Measurements from ENCODE around the gene BLCAP.
"Not testable (repeated sequence)": the region's sequence is repeated elsewhere in the genome, so short reads cannot be mapped to it uniquely, and the experiment has no call there.

BLCAP gene

DNA sequence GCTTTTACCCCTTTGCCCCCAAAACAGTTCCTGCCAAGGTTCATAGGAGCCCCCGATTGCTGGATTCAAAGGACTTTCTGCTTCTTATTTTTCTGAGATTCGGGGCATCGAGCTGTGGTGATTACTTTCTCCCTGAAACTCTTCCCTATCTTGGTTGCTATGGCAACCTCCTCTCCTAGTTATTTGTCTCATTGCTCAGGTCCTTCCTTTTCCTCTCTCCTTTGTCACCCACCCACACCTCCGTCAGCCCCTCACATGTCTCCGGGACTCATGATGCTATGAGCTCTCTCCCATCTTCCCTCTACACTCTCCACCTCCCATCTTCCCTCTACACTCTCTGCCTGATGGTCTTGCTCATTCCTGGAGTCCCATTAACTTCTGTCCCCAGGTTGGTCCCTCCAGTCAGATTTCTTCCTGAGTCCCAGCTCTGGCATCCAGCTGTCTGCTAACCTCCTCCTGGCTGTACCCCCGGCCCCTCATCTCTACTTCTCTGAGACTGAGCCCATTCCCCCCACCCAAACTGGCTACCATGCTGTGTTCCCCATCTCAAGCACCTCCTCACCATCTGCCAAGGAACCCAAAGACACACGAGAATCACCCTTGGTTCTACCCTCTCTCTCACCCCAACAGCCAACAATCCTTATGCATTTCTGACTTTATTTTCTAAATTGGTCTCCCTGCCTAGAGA lies 36.9 kb downstream of the BLCAP start:
- Histone ChIP-seq H3K4me1 (ENCODE audit: insufficient read depth, low read length) (0 out of 2 replicates have a peak, but pooled peaks cover 4% of the 10 kb centered on the region), H3K4me3 (ENCODE audit: low read length) (no peak overlapping the region), H3K36me3 (ENCODE audit: insufficient read depth, low read depth, low read length) (no peaks in the 10 kb centered on the region), H3K27me3 (ENCODE audit: insufficient read depth, low read length) (no peaks in the 10 kb centered on the region), H3K9ac (ENCODE audit: low read depth, low read length) (no peak overlapping the region), H3K9me3 (ENCODE audit: insufficient read depth, low read depth, low read length) (no peaks in the 10 kb centered on the region), H3K27ac (ENCODE audit: low read length) (no peak overlapping the region)

DNA sequence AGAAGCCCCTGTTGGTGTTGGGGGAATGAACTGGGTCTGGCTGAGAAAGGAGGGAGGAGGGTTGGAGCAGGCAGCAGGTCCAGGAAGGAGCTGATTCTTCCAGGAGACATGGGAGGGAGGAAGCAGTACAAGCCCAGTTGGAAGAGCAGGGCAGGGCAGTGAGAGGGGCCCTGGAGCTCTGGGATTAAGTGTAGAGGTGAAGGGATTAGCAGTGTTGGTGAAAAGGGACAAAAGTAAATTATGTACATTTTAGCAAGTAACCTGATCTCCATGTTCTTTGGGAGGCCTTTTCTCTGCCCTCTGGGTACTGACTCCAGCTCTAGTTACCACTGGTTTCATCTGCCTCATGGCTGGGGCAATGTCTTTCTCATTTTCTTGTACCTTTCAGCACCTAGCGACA lies 41.5 kb downstream of the BLCAP start:
- not testable (repeated sequence) for H3K9ac ChIP-seq (ENCODE audit: low read depth, low read length); H3K27me3 ChIP-seq (ENCODE audit: insufficient read depth, low read length); H3K4me1 ChIP-seq (ENCODE audit: insufficient read depth, low read length); H3K27ac ChIP-seq (ENCODE audit: low read length); H3K4me3 ChIP-seq (ENCODE audit: low read length); H3K9me3 ChIP-seq (ENCODE audit: insufficient read depth, low read depth, low read length); H3K36me3 ChIP-seq (ENCODE audit: insufficient read depth, low read depth, low read length)

DNA sequence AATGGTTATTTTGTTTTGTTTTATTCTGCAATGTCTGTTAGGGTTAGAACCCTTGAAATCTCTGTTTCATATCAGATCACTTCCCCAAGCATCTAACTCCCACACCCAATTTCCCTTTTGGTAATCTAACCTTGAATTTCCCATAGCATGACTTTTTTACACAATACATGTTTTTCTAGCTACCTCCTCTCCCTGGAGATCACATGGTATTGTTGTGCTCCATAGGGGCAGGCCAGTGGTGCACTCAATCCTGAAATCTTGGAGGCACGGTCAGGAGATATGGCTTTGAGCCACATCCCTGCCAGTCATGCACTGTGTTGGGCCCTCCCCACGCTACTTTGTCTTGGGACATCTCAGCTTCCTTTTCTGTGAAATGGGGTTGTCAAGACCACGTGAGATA lies 43.3 kb downstream of the BLCAP start:
- no peak overlapping the region for H3K27ac ChIP-seq (ENCODE audit: low read length)
- no peak overlapping the region for H3K4me3 ChIP-seq (ENCODE audit: low read length)
- H3K9ac ChIP-seq (ENCODE audit: low read depth, low read length), result no peak overlapping the region
- H3K36me3 ChIP-seq (ENCODE audit: insufficient read depth, low read depth, low read length), result no peaks in the 10 kb centered on the region
- peaks cover 9% of the 10 kb centered on the region for H3K9me3 ChIP-seq (ENCODE audit: insufficient read depth, low read depth, low read length)
- no peaks in the 10 kb centered on the region for H3K27me3 ChIP-seq (ENCODE audit: insufficient read depth, low read length)
- 0 out of 2 replicates have a peak, but pooled peaks cover 4% of the 10 kb centered on the region for H3K4me1 ChIP-seq (ENCODE audit: insufficient read depth, low read length)

DNA sequence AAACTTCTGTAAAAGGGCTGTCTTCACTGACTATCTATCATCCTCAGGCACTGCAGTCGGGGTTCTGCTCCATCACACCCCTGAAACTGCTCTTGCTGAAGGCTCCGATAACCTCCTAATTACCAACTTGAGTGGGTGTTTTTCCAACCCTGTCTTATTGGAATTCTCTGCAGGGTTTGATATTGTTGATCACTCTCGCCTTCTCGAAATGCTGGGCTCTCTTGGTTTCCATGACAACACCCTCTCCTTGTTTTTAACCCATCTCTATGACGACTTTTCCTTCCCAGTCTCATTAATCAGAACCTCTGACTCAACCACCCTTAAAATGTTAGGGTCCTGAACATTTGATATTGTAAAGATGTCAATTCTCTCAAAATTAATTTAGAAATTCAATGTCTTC lies 46.1 kb downstream of the BLCAP start:
- H3K27me3 ChIP-seq (ENCODE audit: insufficient read depth, low read length), result no peaks in the 10 kb centered on the region
- H3K27ac ChIP-seq (ENCODE audit: low read length), result no peak overlapping the region
- no peak overlapping the region for H3K4me3 ChIP-seq (ENCODE audit: low read length)
- no peak overlapping the region for H3K9ac ChIP-seq (ENCODE audit: low read depth, low read length)
- H3K4me1 ChIP-seq (ENCODE audit: insufficient read depth, low read length), result 0 out of 2 replicates have a peak, but pooled peaks cover 2% of the 10 kb centered on the region
- peaks cover 9% of the 10 kb centered on the region for H3K9me3 ChIP-seq (ENCODE audit: insufficient read depth, low read depth, low read length)
- no peaks in the 10 kb centered on the region for H3K36me3 ChIP-seq (ENCODE audit: insufficient read depth, low read depth, low read length)

DNA sequence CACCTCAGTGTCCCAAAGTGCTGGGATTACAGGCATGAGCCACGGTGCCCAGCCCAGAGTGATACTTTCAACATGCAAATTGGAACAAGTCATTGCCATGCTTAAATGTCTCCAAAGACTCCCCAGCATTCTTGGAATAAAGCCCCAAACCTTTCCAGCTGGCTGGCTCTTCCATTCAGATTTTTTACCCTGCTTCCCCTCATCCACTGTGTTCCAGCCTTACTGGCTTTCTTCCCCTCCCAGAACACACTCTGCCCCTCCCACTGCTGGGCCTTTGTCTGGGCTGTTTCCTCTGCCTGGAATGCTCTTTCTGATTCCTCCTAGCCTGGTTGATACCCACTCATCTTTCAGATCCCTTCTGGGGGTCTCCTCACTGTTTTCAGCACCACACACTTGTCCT lies 46.8 kb downstream of the BLCAP start:
- Histone ChIP-seq H3K27ac (ENCODE audit: low read length) (no peak overlapping the region), H3K4me3 (ENCODE audit: low read length) (no peak overlapping the region), H3K4me1 (ENCODE audit: insufficient read depth, low read length) (no peaks in the 10 kb centered on the region), H3K36me3 (ENCODE audit: insufficient read depth, low read depth, low read length) (no peaks in the 10 kb centered on the region), H3K9me3 (ENCODE audit: insufficient read depth, low read depth, low read length) (peaks cover 9% of the 10 kb centered on the region), H3K27me3 (ENCODE audit: insufficient read depth, low read length) (no peaks in the 10 kb centered on the region), H3K9ac (ENCODE audit: low read depth, low read length) (no peak overlapping the region)

DNA sequence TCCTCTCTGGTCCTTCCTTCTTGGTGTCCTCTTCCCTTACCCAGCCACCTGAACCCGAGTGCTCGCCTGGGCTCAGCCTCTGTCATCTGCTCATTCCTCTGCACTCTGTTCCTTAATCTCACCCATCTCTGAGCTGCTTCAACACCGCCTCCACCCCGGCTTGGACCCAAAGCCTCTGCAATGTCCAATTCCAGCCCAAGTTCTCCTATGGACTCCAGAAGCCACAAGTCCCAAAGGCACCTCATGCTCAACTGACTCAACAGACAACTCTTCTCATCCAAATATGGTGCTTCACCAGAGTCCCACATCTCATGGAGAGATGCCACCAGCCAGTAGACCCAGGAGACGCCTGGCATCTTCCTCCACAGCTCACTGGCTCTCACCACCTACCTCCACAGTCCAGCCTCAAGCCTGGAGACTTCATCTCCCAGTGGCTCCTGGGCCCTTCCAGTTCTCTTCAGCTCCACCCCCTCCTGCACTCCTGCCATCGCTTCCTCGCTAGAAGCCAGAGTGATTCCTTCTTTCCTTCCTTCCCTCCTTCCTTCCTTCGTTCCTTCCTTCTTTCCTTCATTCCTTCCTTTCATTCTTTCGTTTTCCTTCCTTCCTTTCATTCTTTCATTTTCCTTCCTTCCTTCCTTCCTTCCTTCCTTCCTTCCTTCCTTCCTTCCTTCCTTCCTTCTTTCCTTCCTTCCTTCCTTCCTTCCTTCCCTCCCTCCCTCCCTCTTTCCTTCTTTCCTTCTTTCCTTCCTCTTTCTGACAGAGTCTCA lies 47.6 kb downstream of the BLCAP start:
- Histone ChIP-seq H3K27me3 (ENCODE audit: insufficient read depth, low read length) (no peaks in the 10 kb centered on the region), H3K36me3 (ENCODE audit: insufficient read depth, low read depth, low read length) (no peaks in the 10 kb centered on the region), H3K27ac (ENCODE audit: low read length) (no peak overlapping the region), H3K4me1 (ENCODE audit: insufficient read depth, low read length) (no peaks in the 10 kb centered on the region), H3K4me3 (ENCODE audit: low read length) (no peak overlapping the region), H3K9me3 (ENCODE audit: insufficient read depth, low read depth, low read length) (peaks cover 9% of the 10 kb centered on the region), H3K9ac (ENCODE audit: low read depth, low read length) (no peak overlapping the region)

DNA sequence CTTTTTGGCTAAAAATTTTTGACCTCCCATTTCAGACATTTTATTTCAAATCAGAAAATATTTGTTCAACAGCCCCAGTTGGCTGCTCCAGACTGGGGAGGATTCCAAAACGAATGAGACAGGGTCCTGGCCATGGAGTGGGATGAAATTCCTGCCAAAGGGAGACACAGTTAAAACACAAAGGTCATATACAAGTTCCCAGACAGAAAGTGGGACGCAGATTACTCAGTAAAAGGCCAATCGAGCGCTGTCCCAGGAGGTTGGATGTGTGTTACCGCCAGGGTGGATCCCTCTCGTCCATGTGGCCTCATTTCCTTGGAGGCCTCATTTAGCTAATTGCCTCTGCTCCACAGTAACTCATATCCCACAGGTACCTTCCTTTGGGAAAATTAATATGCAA lies 48.4 kb downstream of the BLCAP start:
- no peaks in the 10 kb centered on the region for H3K27me3 ChIP-seq (ENCODE audit: insufficient read depth, low read length)
- peaks cover 9% of the 10 kb centered on the region for H3K9me3 ChIP-seq (ENCODE audit: insufficient read depth, low read depth, low read length)

DNA sequence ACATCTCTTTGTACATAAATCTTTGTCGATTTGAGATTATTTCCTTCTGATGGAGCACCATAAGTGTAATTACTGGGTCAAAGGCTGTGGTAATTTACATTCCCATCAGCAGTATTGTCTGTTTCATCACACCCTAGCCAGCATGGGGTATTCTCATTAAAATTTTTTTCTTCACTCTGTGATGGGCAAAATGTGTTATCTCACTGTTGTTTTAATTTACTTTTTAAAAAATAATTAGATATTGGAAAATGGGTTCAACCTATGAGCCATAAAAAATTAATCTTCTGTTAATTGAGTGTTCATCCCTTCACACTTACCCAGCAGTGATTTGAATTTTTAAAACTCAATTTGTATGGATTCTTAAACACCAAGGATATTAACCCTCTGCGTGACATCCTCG lies 50.6 kb downstream of the BLCAP start:
- no peaks in the 10 kb centered on the region for H3K4me1 ChIP-seq (ENCODE audit: insufficient read depth, low read length)
- H3K27me3 ChIP-seq (ENCODE audit: insufficient read depth, low read length), result no peaks in the 10 kb centered on the region
- no peak overlapping the region for H3K27ac ChIP-seq (ENCODE audit: low read length)

More for the DNA sequence above, 48.4 kb downstream of the BLCAP start:
- H3K9ac ChIP-seq (ENCODE audit: low read depth, low read length), result no peak overlapping the region
- H3K27ac ChIP-seq (ENCODE audit: low read length), result no peak overlapping the region
- no peaks in the 10 kb centered on the region for H3K36me3 ChIP-seq (ENCODE audit: insufficient read depth, low read depth, low read length)
- H3K4me1 ChIP-seq (ENCODE audit: insufficient read depth, low read length), result no peaks in the 10 kb centered on the region
- no peak overlapping the region for H3K4me3 ChIP-seq (ENCODE audit: low read length)

DNA sequence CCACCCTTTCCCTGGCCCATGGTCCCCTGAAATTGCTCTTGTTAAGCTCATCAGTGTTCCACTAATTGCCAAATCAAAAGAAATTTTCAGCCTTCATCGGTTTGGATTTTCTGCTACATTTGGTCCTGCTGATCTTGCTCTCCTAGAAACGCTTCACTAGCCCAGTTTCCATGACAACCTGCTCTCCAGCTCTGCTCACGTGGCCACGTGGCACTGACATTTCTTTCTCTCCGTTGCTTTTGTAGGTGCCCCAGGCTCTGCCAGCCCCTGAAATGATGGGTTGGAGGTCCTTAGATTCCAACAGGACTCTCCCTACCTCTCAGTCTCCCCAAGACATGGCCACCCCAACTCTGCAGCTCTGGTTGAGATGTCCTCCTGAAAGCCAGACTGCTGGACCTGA lies 52.4 kb downstream of the BLCAP start:
- Histone ChIP-seq H3K4me1 (ENCODE audit: insufficient read depth, low read length) (no peaks in the 10 kb centered on the region), H3K27me3 (ENCODE audit: insufficient read depth, low read length) (no peaks in the 10 kb centered on the region), H3K9ac (ENCODE audit: low read depth, low read length) (no peak overlapping the region), H3K36me3 (ENCODE audit: insufficient read depth, low read depth, low read length) (no peaks in the 10 kb centered on the region), H3K4me3 (ENCODE audit: low read length) (no peak overlapping the region), H3K27ac (ENCODE audit: low read length) (no peak overlapping the region), H3K9me3 (ENCODE audit: insufficient read depth, low read depth, low read length) (no peaks in the 10 kb centered on the region)

More for the DNA sequence above, 50.6 kb downstream of the BLCAP start:
- no peak overlapping the region for H3K4me3 ChIP-seq (ENCODE audit: low read length)
- peaks cover 5% of the 10 kb centered on the region for H3K9me3 ChIP-seq (ENCODE audit: insufficient read depth, low read depth, low read length)
- no peaks in the 10 kb centered on the region for H3K36me3 ChIP-seq (ENCODE audit: insufficient read depth, low read depth, low read length)
- no peak overlapping the region for H3K9ac ChIP-seq (ENCODE audit: low read depth, low read length)

DNA sequence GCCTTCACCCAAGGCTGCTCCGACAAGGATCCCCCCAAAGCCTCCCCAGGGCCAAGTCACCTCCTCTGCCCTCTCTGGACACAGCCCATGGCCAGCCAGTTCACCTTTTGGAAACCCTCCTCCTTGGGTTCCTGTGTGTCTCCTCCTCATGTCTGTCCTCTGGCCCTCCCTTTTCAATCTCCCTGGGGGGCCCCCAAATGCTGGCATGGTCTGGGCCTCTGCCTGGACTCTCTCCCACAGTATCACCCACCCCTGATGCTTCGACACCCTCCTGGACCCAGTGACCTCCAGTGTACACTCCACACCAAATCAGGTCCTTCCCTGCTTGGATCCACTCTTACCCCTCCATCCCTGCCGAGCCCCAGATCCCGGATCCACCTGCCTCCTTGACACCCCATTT lies 53.3 kb downstream of the BLCAP start:
- no peaks in the 10 kb centered on the region for H3K9me3 ChIP-seq (ENCODE audit: insufficient read depth, low read depth, low read length)
- no peak overlapping the region for H3K9ac ChIP-seq (ENCODE audit: low read depth, low read length)
- H3K4me1 ChIP-seq (ENCODE audit: insufficient read depth, low read length), result no peaks in the 10 kb centered on the region
- no peak overlapping the region for H3K4me3 ChIP-seq (ENCODE audit: low read length)
- H3K27ac ChIP-seq (ENCODE audit: low read length), result no peak overlapping the region
- H3K27me3 ChIP-seq (ENCODE audit: insufficient read depth, low read length), result no peaks in the 10 kb centered on the region
- H3K36me3 ChIP-seq (ENCODE audit: insufficient read depth, low read depth, low read length), result no peaks in the 10 kb centered on the region

DNA sequence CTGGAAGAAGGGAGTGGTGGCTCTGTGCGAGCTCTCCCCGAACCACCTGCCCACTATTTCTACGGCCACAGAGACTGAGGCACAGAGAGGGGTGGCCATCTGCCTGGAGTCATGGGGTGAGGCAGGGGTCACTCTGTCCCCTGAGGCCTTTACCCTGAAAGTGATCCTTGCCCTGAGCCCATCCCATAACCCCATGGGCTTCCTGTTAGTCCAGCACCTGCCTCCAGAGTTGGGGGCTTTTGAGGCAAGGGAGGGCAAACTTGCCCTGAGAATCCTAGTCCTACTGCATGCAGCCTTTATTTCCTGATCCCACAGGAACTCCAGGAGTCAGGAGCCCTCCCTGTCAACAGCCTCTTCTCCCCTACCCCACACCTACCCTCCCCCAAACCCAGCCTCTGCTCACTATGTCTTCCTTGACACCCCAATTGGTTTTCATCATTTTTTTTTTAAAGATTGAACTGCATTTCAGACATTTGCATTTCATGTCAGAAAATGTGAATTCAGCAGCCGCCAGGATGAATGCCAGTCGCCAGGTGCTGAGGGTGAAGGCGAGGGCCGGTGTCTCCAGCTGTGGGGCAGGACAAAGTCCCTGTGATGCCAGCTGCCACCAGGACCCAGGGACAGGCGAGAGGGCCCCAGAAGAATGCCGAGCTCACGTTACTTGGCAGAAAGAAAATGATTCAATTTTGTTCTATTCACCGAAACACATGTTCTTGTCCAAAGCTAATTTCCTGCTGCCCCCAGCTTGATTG lies 54.3 kb downstream of the BLCAP start:
- Histone ChIP-seq H3K4me3 (ENCODE audit: low read length) (no peak overlapping the region), H3K27me3 (ENCODE audit: insufficient read depth, low read length) (no peaks in the 10 kb centered on the region), H3K9me3 (ENCODE audit: insufficient read depth, low read depth, low read length) (no peaks in the 10 kb centered on the region), H3K9ac (ENCODE audit: low read depth, low read length) (no peak overlapping the region), H3K27ac (ENCODE audit: low read length) (no peak overlapping the region), H3K36me3 (ENCODE audit: insufficient read depth, low read depth, low read length) (no peaks in the 10 kb centered on the region), H3K4me1 (ENCODE audit: insufficient read depth, low read length) (no peaks in the 10 kb centered on the region)

DNA sequence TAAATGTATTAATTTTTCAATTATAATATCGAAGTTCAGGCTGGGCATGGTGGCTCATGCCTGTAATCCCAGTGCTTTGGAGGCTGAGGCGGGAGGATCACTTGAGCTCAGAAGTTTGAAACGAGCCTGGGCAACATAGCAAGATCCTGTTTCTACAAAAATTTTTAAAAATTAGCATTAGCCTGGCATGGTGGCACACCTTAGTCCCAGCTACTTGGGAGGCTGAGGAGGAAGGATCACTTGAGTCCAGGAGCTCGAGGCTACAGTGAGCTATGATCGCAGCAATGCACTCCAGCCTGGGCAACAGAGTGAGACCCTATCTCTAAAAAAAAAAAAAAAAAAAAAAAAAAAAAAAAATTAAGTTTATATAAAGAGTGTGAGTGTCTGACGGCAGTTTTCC lies 55.2 kb downstream of the BLCAP start:
- not testable (repeated sequence) for H3K4me1 ChIP-seq (ENCODE audit: insufficient read depth, low read length); H3K9ac ChIP-seq (ENCODE audit: low read depth, low read length); H3K36me3 ChIP-seq (ENCODE audit: insufficient read depth, low read depth, low read length); H3K27ac ChIP-seq (ENCODE audit: low read length); H3K27me3 ChIP-seq (ENCODE audit: insufficient read depth, low read length); H3K4me3 ChIP-seq (ENCODE audit: low read length); H3K9me3 ChIP-seq (ENCODE audit: insufficient read depth, low read depth, low read length)

Data from iPS-20b (cell line).